ENCODE measurements around the gene DLGAP4.

DLGAP4 gene

GRCh38 chr20:36367907-36368799 lies 62.0 kb downstream of the DLGAP4 start:
- Histone ChIP-seq H3K4me1 (ENCODE audit: control insufficient read depth in 2 of 2, insufficient read depth in 2 of 2, low read length in 2 of 2) (no peaks in the 10 kb centered on the region), H3K36me3 (ENCODE audit: control insufficient read depth in 2 of 2, insufficient read depth in 2 of 2, low read length in 2 of 2) (no peaks in the 10 kb centered on the region), H3K9me3 (ENCODE audit: control insufficient read depth in 2 of 2, low read length in 2 of 2) (no peaks in the 10 kb centered on the region), H3K27me3 (ENCODE audit: control insufficient read depth in 2 of 2, insufficient read depth in 2 of 2, low read length in 2 of 2) (peaks cover 0 to under 1% of the 10 kb centered on the region in 2 donors), H3K27ac (ENCODE audit: low read depth in 2 of 2, low read length in 2 of 2) (no peak overlapping the region), H3K9ac (ENCODE audit: low read depth in 1 of 2, low read length in 2 of 2) (no peak overlapping the region), H3K4me3 (ENCODE audit: low read length in 2 of 2) (no peak overlapping the region)

- no peak overlapping the region for H3K9ac ChIP-seq (ENCODE audit: low read depth in 1 of 2, low read length in 2 of 2)
- no peaks in the 10 kb centered on the region for H3K27me3 ChIP-seq (ENCODE audit: control insufficient read depth in 2 of 2, insufficient read depth in 2 of 2, low read length in 2 of 2)
- H3K4me3 ChIP-seq (ENCODE audit: low read length in 2 of 2): no peak overlapping the region
- H3K4me1 ChIP-seq (ENCODE audit: control insufficient read depth in 2 of 2, insufficient read depth in 2 of 2, low read length in 2 of 2): no peaks in the 10 kb centered on the region
- H3K36me3 ChIP-seq (ENCODE audit: control insufficient read depth in 2 of 2, insufficient read depth in 2 of 2, low read length in 2 of 2): no peaks in the 10 kb centered on the region
- no peak overlapping the region for H3K27ac ChIP-seq (ENCODE audit: low read depth in 2 of 2, low read length in 2 of 2)
- no peaks in the 10 kb centered on the region for H3K9me3 ChIP-seq (ENCODE audit: control insufficient read depth in 2 of 2, low read length in 2 of 2)
These were observed 62.7 kb downstream of the DLGAP4 start for GRCh38 chr20:36368869-36369268.

GRCh38 chr20:36369739-36370138 lies 63.6 kb downstream of the DLGAP4 start:
- no peaks in the 10 kb centered on the region for H3K9me3 ChIP-seq (ENCODE audit: control insufficient read depth in 2 of 2, low read length in 2 of 2)
- H3K4me1 ChIP-seq (ENCODE audit: control insufficient read depth in 2 of 2, insufficient read depth in 2 of 2, low read length in 2 of 2): no peaks in the 10 kb centered on the region
- H3K36me3 ChIP-seq (ENCODE audit: control insufficient read depth in 2 of 2, insufficient read depth in 2 of 2, low read length in 2 of 2): no peaks in the 10 kb centered on the region
- no peak overlapping the region for H3K4me3 ChIP-seq (ENCODE audit: low read length in 2 of 2)
- no peak overlapping the region for H3K9ac ChIP-seq (ENCODE audit: low read depth in 1 of 2, low read length in 2 of 2)
- no peaks in the 10 kb centered on the region for H3K27me3 ChIP-seq (ENCODE audit: control insufficient read depth in 2 of 2, insufficient read depth in 2 of 2, low read length in 2 of 2)
- H3K27ac ChIP-seq (ENCODE audit: low read depth in 2 of 2, low read length in 2 of 2): no peak overlapping the region

- H3K27ac ChIP-seq (ENCODE audit: low read depth in 2 of 2, low read length in 2 of 2): no peak overlapping the region
- H3K4me1 ChIP-seq (ENCODE audit: control insufficient read depth in 2 of 2, insufficient read depth in 2 of 2, low read length in 2 of 2): no peaks in the 10 kb centered on the region
- no peak overlapping the region for H3K9ac ChIP-seq (ENCODE audit: low read depth in 1 of 2, low read length in 2 of 2)
- H3K4me3 ChIP-seq (ENCODE audit: low read length in 2 of 2): no peak overlapping the region
- no peaks in the 10 kb centered on the region for H3K27me3 ChIP-seq (ENCODE audit: control insufficient read depth in 2 of 2, insufficient read depth in 2 of 2, low read length in 2 of 2)
- no peaks in the 10 kb centered on the region for H3K9me3 ChIP-seq (ENCODE audit: control insufficient read depth in 2 of 2, low read length in 2 of 2)
- no peaks in the 10 kb centered on the region for H3K36me3 ChIP-seq (ENCODE audit: control insufficient read depth in 2 of 2, insufficient read depth in 2 of 2, low read length in 2 of 2)
These were observed 65.1 kb downstream of the DLGAP4 start for GRCh38 chr20:36370991-36371790.

- Histone ChIP-seq H3K9ac (ENCODE audit: low read depth in 1 of 2, low read length in 2 of 2) (no peak overlapping the region), H3K27me3 (ENCODE audit: control insufficient read depth in 2 of 2, insufficient read depth in 2 of 2, low read length in 2 of 2) (no peaks in the 10 kb centered on the region)
These were observed 66.5 kb downstream of the DLGAP4 start for GRCh38 chr20:36372666-36373065.

GRCh38 chr20:36373089-36373488 lies 67.0 kb downstream of the DLGAP4 start:
- Histone ChIP-seq H3K27ac (ENCODE audit: low read depth in 2 of 2, low read length in 2 of 2) (no peak overlapping the region), H3K9me3 (ENCODE audit: control insufficient read depth in 2 of 2, low read length in 2 of 2) (no peaks in the 10 kb centered on the region), H3K4me1 (ENCODE audit: control insufficient read depth in 2 of 2, insufficient read depth in 2 of 2, low read length in 2 of 2) (no peaks in the 10 kb centered on the region), H3K27me3 (ENCODE audit: control insufficient read depth in 2 of 2, insufficient read depth in 2 of 2, low read length in 2 of 2) (no peaks in the 10 kb centered on the region), H3K4me3 (ENCODE audit: low read length in 2 of 2) (no peak overlapping the region), H3K9ac (ENCODE audit: low read depth in 1 of 2, low read length in 2 of 2) (no peak overlapping the region), H3K36me3 (ENCODE audit: control insufficient read depth in 2 of 2, insufficient read depth in 2 of 2, low read length in 2 of 2) (no peaks in the 10 kb centered on the region)

More at GRCh38 chr20:36372666-36373065, 66.5 kb downstream of the DLGAP4 start:
- Histone ChIP-seq H3K36me3 (ENCODE audit: control insufficient read depth in 2 of 2, insufficient read depth in 2 of 2, low read length in 2 of 2) (no peaks in the 10 kb centered on the region), H3K27ac (ENCODE audit: low read depth in 2 of 2, low read length in 2 of 2) (no peak overlapping the region), H3K9me3 (ENCODE audit: control insufficient read depth in 2 of 2, low read length in 2 of 2) (no peaks in the 10 kb centered on the region), H3K4me1 (ENCODE audit: control insufficient read depth in 2 of 2, insufficient read depth in 2 of 2, low read length in 2 of 2) (no peaks in the 10 kb centered on the region), H3K4me3 (ENCODE audit: low read length in 2 of 2) (no peak overlapping the region)

- Histone ChIP-seq H3K9me3 (ENCODE audit: control insufficient read depth in 2 of 2, low read length in 2 of 2) (no peaks in the 10 kb centered on the region), H3K36me3 (ENCODE audit: control insufficient read depth in 2 of 2, insufficient read depth in 2 of 2, low read length in 2 of 2) (no peaks in the 10 kb centered on the region), H3K4me3 (ENCODE audit: low read length in 2 of 2) (no peak overlapping the region), H3K9ac (ENCODE audit: low read depth in 1 of 2, low read length in 2 of 2) (no peak overlapping the region), H3K27me3 (ENCODE audit: control insufficient read depth in 2 of 2, insufficient read depth in 2 of 2, low read length in 2 of 2) (peaks cover 0 to 3% of the 10 kb centered on the region in 2 donors), H3K27ac (ENCODE audit: low read depth in 2 of 2, low read length in 2 of 2) (no peak overlapping the region), H3K4me1 (ENCODE audit: control insufficient read depth in 2 of 2, insufficient read depth in 2 of 2, low read length in 2 of 2) (no peaks in the 10 kb centered on the region)
These were observed 68.9 kb downstream of the DLGAP4 start for GRCh38 chr20:36374995-36375394.

- Histone ChIP-seq H3K36me3 (ENCODE audit: control insufficient read depth in 2 of 2, insufficient read depth in 2 of 2, low read length in 2 of 2) (no peaks in the 10 kb centered on the region), H3K9ac (ENCODE audit: low read depth in 1 of 2, low read length in 2 of 2) (no peak overlapping the region), H3K9me3 (ENCODE audit: control insufficient read depth in 2 of 2, low read length in 2 of 2) (no peaks in the 10 kb centered on the region), H3K4me3 (ENCODE audit: low read length in 2 of 2) (no peak overlapping the region), H3K27ac (ENCODE audit: low read depth in 2 of 2, low read length in 2 of 2) (no peak overlapping the region), H3K4me1 (ENCODE audit: control insufficient read depth in 2 of 2, insufficient read depth in 2 of 2, low read length in 2 of 2) (no peaks in the 10 kb centered on the region), H3K27me3 (ENCODE audit: control insufficient read depth in 2 of 2, insufficient read depth in 2 of 2, low read length in 2 of 2) (peaks cover 0 to 3% of the 10 kb centered on the region in 2 donors)
These were observed 71.5 kb downstream of the DLGAP4 start for GRCh38 chr20:36377348-36378326.

- no peaks in the 10 kb centered on the region for H3K4me1 ChIP-seq (ENCODE audit: control insufficient read depth in 2 of 2, insufficient read depth in 2 of 2, low read length in 2 of 2)
- no peak overlapping the region for H3K9ac ChIP-seq (ENCODE audit: low read depth in 1 of 2, low read length in 2 of 2)
- H3K27me3 ChIP-seq (ENCODE audit: control insufficient read depth in 2 of 2, insufficient read depth in 2 of 2, low read length in 2 of 2): peaks cover 0 to 3% of the 10 kb centered on the region in 2 donors
- H3K9me3 ChIP-seq (ENCODE audit: control insufficient read depth in 2 of 2, low read length in 2 of 2): no peaks in the 10 kb centered on the region
- no peaks in the 10 kb centered on the region for H3K36me3 ChIP-seq (ENCODE audit: control insufficient read depth in 2 of 2, insufficient read depth in 2 of 2, low read length in 2 of 2)
- no peak overlapping the region for H3K27ac ChIP-seq (ENCODE audit: low read depth in 2 of 2, low read length in 2 of 2)
- H3K4me3 ChIP-seq (ENCODE audit: low read length in 2 of 2): no peak overlapping the region
These were observed 72.5 kb downstream of the DLGAP4 start for GRCh38 chr20:36378686-36379085.

Measured in mucosa of rectum (tissue), 2 donors.